GM12892 (cell line): ENCODE data around the gene NOC3L.

Experiments
- POLR2A ChIP-seq: IDR thresholded peaks from 2 replicates; pipeline ENCODE4 v1.6.1; 2011; ENCODE audit warnings: low read depth, low read length, control low read depth
- POLR2AphosphoS5 ChIP-seq: IDR thresholded peaks from 2 replicates; pipeline ENCODE4 v1.6.1; 2011; ENCODE audit warnings: low read depth, low read length, control low read depth

DNA sequence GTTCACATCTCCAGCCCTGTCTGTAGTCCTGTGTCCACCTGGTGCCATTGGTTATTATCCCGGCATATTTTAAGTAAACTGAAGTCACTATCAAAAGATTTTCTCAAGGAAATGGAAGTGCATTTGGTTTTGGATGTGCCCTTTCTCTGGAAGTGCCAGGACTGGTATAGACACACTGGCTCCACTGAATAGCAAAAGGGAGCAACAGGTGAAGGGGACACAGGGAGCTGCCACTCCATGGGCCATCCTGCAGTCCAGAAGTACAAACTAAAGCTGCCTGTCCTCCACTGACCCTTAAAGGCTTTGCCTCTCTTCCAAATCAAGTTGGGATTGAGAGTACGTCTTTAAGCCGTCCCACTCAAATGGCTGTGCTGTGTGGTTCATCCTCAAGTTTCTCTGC is 62.7 kb downstream of the NOC3L start:
- no peak for TF ChIP-seq POLR2AphosphoS5
- no peak for TF ChIP-seq POLR2A
